SU-DHL-6 (cell line): ENCODE measurements around the gene SOX13.

Source experiments
- H2AFZ ChIP-seq: fragments of 200-600 bp; sonication (generic); 2 replicates; pipeline ENCODE4 v1.6.1; 2014; ENCODE audit warnings: low read depth, mild to moderate bottlenecking, moderate library complexity, mixed read lengths, antibody characterized with exemption, low read length; ENCODE audit not compliant: severe bottlenecking
- H3F3A ChIP-seq: fragments of 200-600 bp; shearing (Covaris generic); 2 replicates; pipeline ENCODE4 v1.6.0; 2016; ENCODE audit warnings: antibody characterized with exemption, mild to moderate bottlenecking; ENCODE audit not compliant: insufficient read depth
- H3K27ac ChIP-seq: fragments of 200-600 bp; sonication (generic); 2 replicates; pipeline ENCODE4 v1.5.1; 2016; ENCODE audit warnings: low read depth, mild to moderate bottlenecking, low read length, moderate library complexity, mixed read lengths
- H3K27me3 ChIP-seq: fragments of 200-600 bp; sonication (generic), shearing (Covaris generic); 2 replicates; pipeline ENCODE4 v1.6.0; 2014; ENCODE audit warnings: mild to moderate bottlenecking, low read length
- H3K36me3 ChIP-seq: fragments of 200-600 bp; sonication (generic); 2 replicates; pipeline ENCODE4 v1.6.1; 2014; ENCODE audit warnings: mild to moderate bottlenecking, low read length, mixed read lengths
- H3K4me2 ChIP-seq: fragments of 300-600, 200-600 bp; shearing (Covaris generic), sonication (generic); 2 replicates; pipeline ENCODE4 v1.6.0; 2014; ENCODE audit warnings: low read length, low read depth, mild to moderate bottlenecking; ENCODE audit not compliant: poor library complexity, severe bottlenecking
- H3K4me3 ChIP-seq: fragments of 200-600 bp; sonication (generic); 2 replicates; pipeline ENCODE4 v1.5.1; 2014; ENCODE audit warnings: antibody characterized with exemption, low read length, mild to moderate bottlenecking, mixed read lengths; ENCODE audit not compliant: insufficient read depth, poor library complexity, severe bottlenecking
- H3K79me2 ChIP-seq: fragments of 200-600 bp; sonication (generic); 2 replicates; pipeline ENCODE4 v1.6.1; 2014; ENCODE audit warnings: mild to moderate bottlenecking, low read length, moderate library complexity; ENCODE audit not compliant: insufficient read depth
- H3K9ac ChIP-seq: fragments of 200-600 bp; sonication (generic); 2 replicates; pipeline ENCODE4 v1.7.0; 2014; ENCODE audit warnings: mild to moderate bottlenecking, low read length
- H3K9me2 ChIP-seq: fragments of 200-600 bp; sonication (generic); replicated peaks from 2 replicates; pipeline ENCODE4 v1.6.1; 2014; ENCODE audit warnings: low read length; ENCODE audit not compliant: insufficient read depth
- H3K9me3 ChIP-seq: fragments of 200-600 bp; sonication (generic); 2 replicates; pipeline ENCODE4 v1.6.1; 2014; ENCODE audit warnings: low read length, mixed read lengths; ENCODE audit not compliant: insufficient read depth
- H4K20me1 ChIP-seq: fragments of 200-600 bp; sonication (generic); 2 replicates; pipeline ENCODE4 v1.6.1; 2014; ENCODE audit warnings: low read depth, mild to moderate bottlenecking, antibody characterized with exemption, low read length, moderate library complexity, mixed read lengths
- CTCF ChIP-seq: fragments of 200-600 bp; sonication (generic); IDR thresholded peaks from one replicate; pipeline ENCODE4 v1.5.1; 2017; ENCODE audit warnings: antibody characterized with exemption, mild to moderate bottlenecking, low read length, moderate library complexity; ENCODE audit not compliant: insufficient read depth, poor library complexity, severe bottlenecking
- EZH2phosphoT487 ChIP-seq: fragments of 200-600 bp; sonication (generic), shearing (Covaris generic); conservative IDR thresholded peaks from 2 replicates; pipeline ENCODE4 v1.6.1; 2018; ENCODE audit warnings: mild to moderate bottlenecking, antibody characterized with exemption, low read length, moderate library complexity, mixed read lengths

The SOX13 gene

GRCh38 chr1:204075139-204075521 lies 2.2 kb downstream of the SOX13 start:
- no peaks in the 10 kb centered on the region for H3F3A ChIP-seq
- H3K36me3 ChIP-seq = no peaks in the 10 kb centered on the region
- no peaks in the 10 kb centered on the region for H3K9me3 ChIP-seq
- no peak overlapping the region for H3K4me2 ChIP-seq
- no peaks in the 10 kb centered on the region for H3K79me2 ChIP-seq
- H3K4me3 ChIP-seq = no peak overlapping the region
- no peaks in the 10 kb centered on the region for H3K9me2 ChIP-seq
- no peak overlapping the region for H3K9ac ChIP-seq
- H3K27ac ChIP-seq = no peak overlapping the region
- TF ChIP-seq CTCF (no peak), EZH2phosphoT487 (no peak)
- H2AFZ ChIP-seq = no peak overlapping the region
- H3K27me3 ChIP-seq = no peaks in the 10 kb centered on the region
- H4K20me1 ChIP-seq = no peaks in the 10 kb centered on the region

GRCh38 chr1:204075890-204076846 lies 3.3 kb downstream of the SOX13 start:
- no peaks in the 10 kb centered on the region for H3K36me3 ChIP-seq
- H3K9me2 ChIP-seq = no peaks in the 10 kb centered on the region
- no peak overlapping the region for H3K27ac ChIP-seq
- no peak overlapping the region for H3K9ac ChIP-seq
- no peaks in the 10 kb centered on the region for H3K9me3 ChIP-seq
- H3K79me2 ChIP-seq = no peaks in the 10 kb centered on the region
- no peaks in the 10 kb centered on the region for H4K20me1 ChIP-seq
- H3K4me2 ChIP-seq = no peak overlapping the region
- H3K4me3 ChIP-seq = no peak overlapping the region
- H3K27me3 ChIP-seq = no peaks in the 10 kb centered on the region
- no peaks in the 10 kb centered on the region for H3F3A ChIP-seq
- no peak overlapping the region for H2AFZ ChIP-seq
- TF ChIP-seq EZH2phosphoT487 (no peak), CTCF (no peak)

DNA sequence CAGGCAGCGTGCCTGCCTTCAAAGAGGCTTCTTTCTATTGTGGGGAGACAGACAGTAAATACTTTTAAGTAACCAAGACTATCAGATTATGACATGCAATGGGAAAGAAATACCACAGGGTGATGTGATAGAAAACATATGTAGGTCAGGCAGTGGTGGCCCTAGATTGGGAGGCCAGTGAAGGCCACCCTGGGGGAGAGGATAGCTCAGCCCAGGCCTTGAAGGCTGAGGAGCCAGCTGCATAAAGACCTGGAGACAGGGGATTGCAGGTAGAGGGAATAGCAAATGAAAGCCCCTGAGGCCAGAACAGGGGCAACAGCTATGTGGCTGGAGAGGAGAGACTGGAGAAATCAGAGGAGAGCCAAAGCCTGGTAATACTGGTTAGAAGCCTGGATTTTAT lies 4.0 kb downstream of the SOX13 start:
- Histone ChIP-seq H3K9me2 (no peaks in the 10 kb centered on the region), H3K27me3 (no peaks in the 10 kb centered on the region), H3K4me3 (no peak overlapping the region), H3K79me2 (no peaks in the 10 kb centered on the region), H3K27ac (no peak overlapping the region), H3K4me2 (no peak overlapping the region), H3F3A (no peaks in the 10 kb centered on the region), H3K9ac (no peak overlapping the region), H2AFZ (no peak overlapping the region), H4K20me1 (no peaks in the 10 kb centered on the region), H3K9me3 (no peaks in the 10 kb centered on the region), H3K36me3 (no peaks in the 10 kb centered on the region)
- TF ChIP-seq EZH2phosphoT487 (no peak), CTCF (no peak)
